ENCODE measurements around the gene CTNNA2.
A peak's percentile ranks its signal among the peaks of the same experiment; 100 is the strongest.
"Not testable (repeated sequence)": the region's sequence is repeated elsewhere in the genome, so short reads cannot be mapped to it uniquely, and the experiment has no call there.

Gene CTNNA2

DNA sequence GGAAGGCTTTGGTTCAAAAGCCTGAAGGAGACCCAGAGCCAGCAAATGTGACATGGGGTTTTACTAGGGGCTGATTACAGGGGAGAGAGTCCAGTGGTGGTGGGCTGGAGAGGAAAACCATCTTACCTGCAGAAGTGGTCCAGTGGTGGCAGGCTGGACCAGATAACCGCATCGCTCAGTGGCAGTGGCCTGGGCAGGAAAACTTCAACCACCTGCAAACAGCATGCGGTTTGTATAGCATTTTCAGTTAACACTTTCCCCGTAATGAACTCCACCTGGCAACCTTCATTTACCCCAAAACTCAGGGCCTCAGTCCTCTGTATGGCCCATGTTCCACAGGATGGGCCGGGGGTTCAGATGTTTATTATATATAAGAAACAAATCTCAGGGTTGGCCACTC lies 677.3 kb downstream of the CTNNA2 start:
- no peak for TF ChIP-seq CTCF (IDR thresholded peaks at IDR 0.05; ENCODE audit: unreplicated experiment in 3 of 3)
- no peaks in the 10 kb centered on the region for H3K27me3 Mint-ChIP-seq (ENCODE audit: low read depth)

GRCh38 chr2:80193566-80193965 lies 680.7 kb downstream of the CTNNA2 start:
- H3K4me3 Mint-ChIP-seq: no peak overlapping the region
- H3K36me3 Mint-ChIP-seq (ENCODE audit: low read depth): no peaks in the 10 kb centered on the region
- no peak for TF ChIP-seq CTCF (IDR thresholded peaks at IDR 0.05; ENCODE audit: unreplicated experiment in 3 of 3)
- peak overlapping the region in 1 of 3 experiments; percentile 70 for H3K27ac Mint-ChIP-seq
- H3K9me3 Mint-ChIP-seq: no peaks in the 10 kb centered on the region
- H3K4me1 Mint-ChIP-seq: peaks cover 12% of the 10 kb centered on the region
- no peaks in the 10 kb centered on the region for H3K27me3 Mint-ChIP-seq (ENCODE audit: low read depth)

More for the DNA sequence above, 677.3 kb downstream of the CTNNA2 start:
- Mint-ChIP-seq H3K4me1 (peaks cover 31% of the 10 kb centered on the region), H3K27ac (no peak overlapping the region), H3K36me3 (ENCODE audit: low read depth) (no peaks in the 10 kb centered on the region), H3K4me3 (no peak overlapping the region), H3K9me3 (no peaks in the 10 kb centered on the region)

GRCh38 chr2:80195034-80195433 lies 682.2 kb downstream of the CTNNA2 start:
- Mint-ChIP-seq H3K9me3 (no peaks in the 10 kb centered on the region), H3K36me3 (ENCODE audit: low read depth) (no peaks in the 10 kb centered on the region), H3K27me3 (ENCODE audit: low read depth) (no peaks in the 10 kb centered on the region), H3K4me3 (no peak overlapping the region), H3K27ac (peak overlapping the region in 1 of 3 experiments; percentile 50), H3K4me1 (peaks cover 12% of the 10 kb centered on the region)
- no peak for TF ChIP-seq CTCF (IDR thresholded peaks at IDR 0.05; ENCODE audit: unreplicated experiment in 3 of 3)

DNA sequence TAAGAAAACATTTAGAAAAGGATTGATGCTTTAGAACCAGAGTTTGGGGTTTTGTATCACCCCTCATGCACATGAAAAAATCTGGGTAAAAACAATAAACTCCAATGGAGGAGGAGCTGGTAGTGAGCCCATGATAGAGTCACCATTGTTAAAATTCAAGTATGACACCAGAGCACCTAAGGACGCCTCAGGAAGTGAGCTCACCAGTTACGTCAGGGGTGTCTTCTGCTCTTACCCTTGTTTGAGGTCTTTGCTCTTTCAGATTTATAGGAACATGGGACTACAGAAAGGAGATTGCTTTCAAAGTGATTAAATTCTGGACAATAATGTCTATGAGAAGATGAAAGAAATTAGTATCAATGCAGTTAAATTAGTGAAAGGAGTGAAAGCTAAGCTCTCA lies 685.2 kb downstream of the CTNNA2 start:
- no peak overlapping the region for H3K4me3 Mint-ChIP-seq
- H3K27me3 Mint-ChIP-seq (ENCODE audit: low read depth): no peaks in the 10 kb centered on the region
- H3K27ac Mint-ChIP-seq: no peak overlapping the region
- TF ChIP-seq CTCF (IDR thresholded peaks at IDR 0.05; ENCODE audit: unreplicated experiment in 3 of 3): no peak
- H3K36me3 Mint-ChIP-seq (ENCODE audit: low read depth): no peaks in the 10 kb centered on the region
- no peaks in the 10 kb centered on the region for H3K4me1 Mint-ChIP-seq
- H3K9me3 Mint-ChIP-seq: peaks cover 1% of the 10 kb centered on the region

DNA sequence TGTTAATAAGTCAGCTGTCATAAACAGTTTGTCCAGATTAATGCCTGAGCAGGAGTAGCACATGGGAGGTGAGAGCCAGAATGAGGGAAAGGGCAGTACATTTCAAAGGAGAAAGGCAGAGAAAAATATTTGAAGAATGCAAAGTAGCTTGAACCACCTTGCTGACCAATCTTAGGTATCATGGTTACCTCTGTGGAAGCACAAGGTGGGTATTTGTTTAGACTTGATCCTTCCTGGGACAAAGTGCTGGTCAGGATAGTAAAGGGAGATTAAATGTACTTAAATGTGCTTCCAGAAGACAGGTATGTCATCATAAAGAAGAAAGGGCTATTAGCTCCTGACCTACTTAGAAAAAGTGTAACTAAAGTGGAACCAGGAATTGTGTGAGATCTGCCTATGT lies 686.7 kb downstream of the CTNNA2 start:
- Mint-ChIP-seq H3K36me3 (ENCODE audit: low read depth) (no peaks in the 10 kb centered on the region), H3K4me1 (no peaks in the 10 kb centered on the region), H3K4me3 (no peak overlapping the region), H3K27me3 (ENCODE audit: low read depth) (no peaks in the 10 kb centered on the region), H3K9me3 (peaks cover 8% of the 10 kb centered on the region), H3K27ac (peak overlapping the region in 2 of 3 experiments; percentile 13 to 57)
- no peak for TF ChIP-seq CTCF (IDR thresholded peaks at IDR 0.05; ENCODE audit: unreplicated experiment in 3 of 3)

DNA sequence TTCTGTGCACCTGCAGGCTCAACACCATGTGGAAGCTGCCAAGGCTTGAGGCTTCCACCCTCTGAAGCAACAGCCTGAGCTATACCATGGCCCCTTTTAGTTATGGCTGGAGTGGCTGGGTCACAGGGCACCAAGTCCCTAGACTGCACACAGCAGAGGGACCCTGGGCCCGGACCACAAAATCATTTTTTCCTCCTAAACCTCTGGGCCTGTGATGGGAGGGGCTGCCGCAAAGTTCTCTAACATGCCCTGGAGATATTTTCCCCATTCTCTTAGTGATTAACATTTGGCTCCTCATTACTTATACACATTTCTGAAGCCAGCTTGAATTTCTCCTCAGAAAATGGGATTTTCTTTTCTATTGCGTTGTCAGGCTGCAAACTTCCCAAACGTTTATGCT lies 691.1 kb downstream of the CTNNA2 start:
- not testable (repeated sequence) for H3K27me3 Mint-ChIP-seq (ENCODE audit: low read depth); H3K36me3 Mint-ChIP-seq (ENCODE audit: low read depth); H3K4me1 Mint-ChIP-seq; H3K4me3 Mint-ChIP-seq; H3K27ac Mint-ChIP-seq
- H3K9me3 Mint-ChIP-seq: peaks cover 19% of the 10 kb centered on the region

Data from nephron (organoid).